Neural crest cell (in vitro differentiated cells): Measurements from ENCODE around the gene SFTPB. TPM values are rescaled to one million over a fixed set of nuclear protein-coding genes. Genes with fewer than 3 reads are reported as not detected.

Experiments
- DNase-seq: peaks from one replicate; pipeline ENCODE4 v3.0.0; 2021; ENCODE audit warnings: low read depth, mixed read lengths, low spot score
- H3K27ac Mint-ChIP-seq: one replicate; pipeline ENCODE4 v1.8.0; 2021; ENCODE audit warnings: mild to moderate bottlenecking, mixed read lengths; ENCODE audit not compliant: unreplicated experiment
- H3K27me3 Mint-ChIP-seq: 2 replicates; pipeline ENCODE4 v1.8.0; 2021; ENCODE audit warnings: low read depth, mild to moderate bottlenecking, mixed read lengths
- H3K36me3 Mint-ChIP-seq: 2 replicates; pipeline ENCODE4 v1.8.0; 2021; ENCODE audit warnings: low read depth, mild to moderate bottlenecking, mixed read lengths
- H3K4me1 Mint-ChIP-seq: 2 replicates; pipeline ENCODE4 v1.8.0; 2021; ENCODE audit warnings: mixed read lengths
- H3K4me3 Mint-ChIP-seq: one replicate; pipeline ENCODE4 v1.8.0; 2021; ENCODE audit warnings: mild to moderate bottlenecking, mixed read lengths
- H3K9me3 Mint-ChIP-seq: 2 replicates; pipeline ENCODE4 v1.8.0; 2021; ENCODE audit warnings: mixed read lengths
- total RNA-seq: library from RNA; stranded (reverse); gene quantifications from 2 replicates; pipeline ENCODE4 v1.2.1, GENCODE V29; 2021
- TF ChIP-seq, protein P1 (sequence below): fragments of 200-600 bp; sonication (generic); conservative IDR thresholded peaks from 2 replicates; pipeline ENCODE4 v1.5.0; 2021; ENCODE audit warnings: antibody characterized with exemption, mild to moderate bottlenecking

The SFTPB gene
- total RNA-seq, 1 donor from 2014 or later = not detected

- no peak for DNase-seq
- Mint-ChIP-seq H3K9me3 (no peaks in the 10 kb centered on the region), H3K4me3 (no peak overlapping the region), H3K4me1 (peaks cover 9% of the 10 kb centered on the region), H3K27ac (no peak overlapping the region), H3K36me3 (no peaks in the 10 kb centered on the region), H3K27me3 (no peaks in the 10 kb centered on the region)
- TF ChIP-seq, protein P1, sequence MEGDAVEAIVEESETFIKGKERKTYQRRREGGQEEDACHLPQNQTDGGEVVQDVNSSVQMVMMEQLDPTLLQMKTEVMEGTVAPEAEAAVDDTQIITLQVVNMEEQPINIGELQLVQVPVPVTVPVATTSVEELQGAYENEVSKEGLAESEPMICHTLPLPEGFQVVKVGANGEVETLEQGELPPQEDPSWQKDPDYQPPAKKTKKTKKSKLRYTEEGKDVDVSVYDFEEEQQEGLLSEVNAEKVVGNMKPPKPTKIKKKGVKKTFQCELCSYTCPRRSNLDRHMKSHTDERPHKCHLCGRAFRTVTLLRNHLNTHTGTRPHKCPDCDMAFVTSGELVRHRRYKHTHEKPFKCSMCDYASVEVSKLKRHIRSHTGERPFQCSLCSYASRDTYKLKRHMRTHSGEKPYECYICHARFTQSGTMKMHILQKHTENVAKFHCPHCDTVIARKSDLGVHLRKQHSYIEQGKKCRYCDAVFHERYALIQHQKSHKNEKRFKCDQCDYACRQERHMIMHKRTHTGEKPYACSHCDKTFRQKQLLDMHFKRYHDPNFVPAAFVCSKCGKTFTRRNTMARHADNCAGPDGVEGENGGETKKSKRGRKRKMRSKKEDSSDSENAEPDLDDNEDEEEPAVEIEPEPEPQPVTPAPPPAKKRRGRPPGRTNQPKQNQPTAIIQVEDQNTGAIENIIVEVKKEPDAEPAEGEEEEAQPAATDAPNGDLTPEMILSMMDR = no peak
These were observed 29.1 kb upstream of the SFTPB start for GRCh38 chr2:85697096-85697495.

- Mint-ChIP-seq H3K4me3 (no peak overlapping the region), H3K27ac (no peak overlapping the region), H3K36me3 (no peaks in the 10 kb centered on the region), H3K27me3 (no peaks in the 10 kb centered on the region), H3K4me1 (peaks cover 5% of the 10 kb centered on the region), H3K9me3 (no peaks in the 10 kb centered on the region)
- TF ChIP-seq, protein P1 = no peak
- DNase-seq = no peak
These were observed 28.0 kb upstream of the SFTPB start for GRCh38 chr2:85695691-85696668.

GRCh38 chr2:85695121-85695520, 27.1 kb upstream of the SFTPB start:
- DNase-seq = no peak
- TF ChIP-seq, protein P1 = no peak
- no peaks in the 10 kb centered on the region for H3K9me3 Mint-ChIP-seq
- no peak overlapping the region for H3K4me3 Mint-ChIP-seq
- no peaks in the 10 kb centered on the region for H3K36me3 Mint-ChIP-seq
- peaks cover 2% of the 10 kb centered on the region for H3K27me3 Mint-ChIP-seq
- peaks cover 5% of the 10 kb centered on the region for H3K4me1 Mint-ChIP-seq
- peak overlapping the region; percentile 27 for H3K27ac Mint-ChIP-seq

- TF ChIP-seq, protein P1 = no peak
- DNase-seq = no peak
- Mint-ChIP-seq H3K36me3 (no peaks in the 10 kb centered on the region), H3K4me1 (peaks cover 5% of the 10 kb centered on the region), H3K27ac (peak within 1 kb of the TSS; percentile 62), H3K27me3 (peaks cover 2% of the 10 kb centered on the region), H3K4me3 (no peak within 1 kb of the TSS), H3K9me3 (no peaks in the 10 kb centered on the region)
These were observed 26.3 kb upstream of the SFTPB start, which contains the start of gene GNLY for GRCh38 chr2:85694052-85695025. GNLY (plus strand) TSS chr2:85694358; CDS start chr2:85694419, 61 bp downstream.

- no peak for DNase-seq
- no peak overlapping the region for H3K4me3 Mint-ChIP-seq
- H3K36me3 Mint-ChIP-seq = no peaks in the 10 kb centered on the region
- H3K27me3 Mint-ChIP-seq = peaks cover 9% of the 10 kb centered on the region
- H3K9me3 Mint-ChIP-seq = no peaks in the 10 kb centered on the region
- peaks cover 5% of the 10 kb centered on the region for H3K4me1 Mint-ChIP-seq
- TF ChIP-seq, protein P1 = no peak
- H3K27ac Mint-ChIP-seq = no peak overlapping the region
These were observed 24.1 kb upstream of the SFTPB start for GRCh38 chr2:85692039-85692645.
